Retina (tissue), 1 donor: ENCODE results near the gene TPSD1.
"Not testable (repeated sequence)": the region's sequence is repeated elsewhere in the genome, so short reads cannot be mapped to it uniquely, and the experiment has no call there.

Experiments
- DNase-seq: peaks from one replicate; pipeline ENCODE4 v3.0.0-alpha.2; 2016

TPSD1 gene

DNA sequence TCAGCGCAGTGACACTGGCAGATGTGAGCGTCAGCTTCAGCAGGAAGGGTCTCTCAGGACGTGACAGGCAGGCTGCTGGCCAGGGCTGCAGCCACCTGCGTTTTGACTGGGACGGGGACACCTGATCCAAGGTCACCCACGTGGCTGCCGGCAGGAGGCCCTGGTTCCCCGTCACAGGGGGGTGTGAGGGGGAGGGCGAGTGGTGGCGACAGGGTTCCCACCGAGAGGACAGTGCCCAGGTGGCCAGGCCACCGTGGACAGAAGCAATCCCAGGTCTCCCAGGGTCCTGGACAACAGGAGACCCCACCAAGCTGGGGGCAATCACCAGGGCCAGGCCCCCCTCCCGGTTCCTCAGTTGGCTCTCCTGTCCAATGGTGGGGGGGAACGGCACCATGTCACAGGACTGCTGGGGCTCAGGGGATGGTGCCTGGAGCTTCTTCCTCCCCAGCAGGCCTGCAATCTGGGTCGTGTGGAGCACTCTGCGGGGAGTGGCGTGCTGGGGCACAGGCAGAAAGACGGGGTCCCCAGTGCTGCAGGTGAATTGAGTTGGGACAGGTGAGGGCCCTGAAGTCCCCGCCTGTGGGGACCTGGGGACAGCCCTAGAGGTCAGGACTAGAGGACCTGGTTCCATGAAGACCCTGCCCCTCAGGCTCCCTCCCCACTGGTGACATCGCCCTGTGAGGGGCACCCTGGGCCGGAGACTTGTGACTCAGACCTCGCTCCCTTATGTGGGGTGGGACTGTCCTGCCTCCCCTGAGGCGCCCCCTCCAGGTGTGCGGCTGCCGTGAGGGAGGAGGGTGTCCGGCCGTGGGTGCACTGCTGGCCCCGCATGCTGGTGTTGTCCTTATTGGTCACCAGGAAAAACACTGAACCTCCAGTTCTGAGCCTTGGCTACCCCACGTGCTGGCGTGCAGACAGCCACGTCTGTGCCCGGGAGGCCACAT is 11.7 kb upstream of the TPSD1 start:
- DNase-seq: not testable (repeated sequence)

DNA sequence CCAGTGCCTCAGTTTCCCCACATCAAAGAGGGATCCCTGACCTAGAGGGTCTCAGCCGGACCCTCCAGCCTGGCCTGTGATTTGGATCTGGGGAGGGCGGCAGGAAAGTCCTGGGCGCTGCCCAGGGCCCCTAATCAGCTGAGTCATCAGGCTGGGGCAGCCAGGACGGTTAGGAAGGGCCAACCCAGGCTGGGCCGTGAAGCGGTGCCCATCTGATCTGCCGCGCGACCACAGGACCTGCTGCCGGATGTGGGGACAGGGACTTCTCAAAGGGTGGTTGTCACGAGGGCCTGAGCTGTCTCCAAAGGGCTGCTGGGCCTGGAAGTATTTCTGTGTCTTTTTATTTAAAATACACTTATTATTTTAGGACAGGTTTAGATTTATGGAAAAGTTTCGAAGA is 11.0 kb upstream of the TPSD1 start:
- no peak for DNase-seq

DNA sequence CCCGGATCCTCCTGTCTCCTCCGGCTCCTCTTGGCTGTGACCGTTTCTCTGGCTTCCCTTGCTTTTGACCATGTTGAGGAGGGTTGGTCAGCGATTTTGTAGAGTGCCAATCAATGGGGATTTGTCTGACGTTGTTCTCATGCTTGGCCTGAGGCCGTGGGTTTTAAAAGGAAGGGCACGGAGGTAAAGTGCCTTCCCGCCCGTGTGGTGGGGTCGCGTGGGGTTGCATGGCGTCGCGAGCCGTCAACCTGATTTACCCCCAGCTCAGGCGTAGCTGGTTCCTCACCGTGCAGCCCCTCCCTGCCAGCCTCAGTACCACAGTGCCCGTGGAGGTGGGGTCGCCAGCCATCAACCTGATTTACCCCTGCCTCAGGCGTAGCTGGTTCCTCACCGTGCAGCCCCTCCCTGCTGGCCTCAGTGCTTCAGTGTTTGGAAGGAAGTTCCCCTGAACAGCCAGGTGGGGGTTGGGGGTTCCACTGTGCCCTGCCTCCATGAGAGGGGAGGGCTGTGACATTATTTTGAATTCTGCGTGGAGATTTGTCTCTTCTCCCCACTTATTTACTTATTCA is 10.3 kb upstream of the TPSD1 start:
- no peak for DNase-seq

DNA sequence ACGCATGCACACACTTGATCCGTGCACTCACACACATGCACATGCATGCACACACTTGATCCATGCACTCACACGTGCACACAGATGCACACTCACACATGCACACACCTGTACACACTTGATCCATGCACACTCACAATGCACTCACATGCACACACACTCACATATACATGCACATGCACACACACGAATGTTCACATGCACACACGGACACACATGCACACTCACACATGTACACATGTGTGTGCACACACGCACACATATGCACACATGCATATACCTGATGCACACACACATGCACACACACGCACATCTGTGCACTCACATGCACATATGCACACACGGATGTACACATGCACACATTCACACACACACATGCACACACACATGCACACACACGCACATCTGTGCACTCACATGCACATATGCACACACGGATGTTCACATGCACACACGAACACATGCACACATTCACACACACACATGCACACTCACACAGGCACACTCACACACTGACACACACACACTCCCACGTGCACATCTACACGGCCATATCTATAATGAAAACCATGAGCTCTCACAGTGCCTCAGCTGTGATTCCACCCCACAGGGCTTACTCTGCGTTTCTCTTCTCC is 7.8 kb upstream of the TPSD1 start:
- DNase-seq: not testable (repeated sequence)

DNA sequence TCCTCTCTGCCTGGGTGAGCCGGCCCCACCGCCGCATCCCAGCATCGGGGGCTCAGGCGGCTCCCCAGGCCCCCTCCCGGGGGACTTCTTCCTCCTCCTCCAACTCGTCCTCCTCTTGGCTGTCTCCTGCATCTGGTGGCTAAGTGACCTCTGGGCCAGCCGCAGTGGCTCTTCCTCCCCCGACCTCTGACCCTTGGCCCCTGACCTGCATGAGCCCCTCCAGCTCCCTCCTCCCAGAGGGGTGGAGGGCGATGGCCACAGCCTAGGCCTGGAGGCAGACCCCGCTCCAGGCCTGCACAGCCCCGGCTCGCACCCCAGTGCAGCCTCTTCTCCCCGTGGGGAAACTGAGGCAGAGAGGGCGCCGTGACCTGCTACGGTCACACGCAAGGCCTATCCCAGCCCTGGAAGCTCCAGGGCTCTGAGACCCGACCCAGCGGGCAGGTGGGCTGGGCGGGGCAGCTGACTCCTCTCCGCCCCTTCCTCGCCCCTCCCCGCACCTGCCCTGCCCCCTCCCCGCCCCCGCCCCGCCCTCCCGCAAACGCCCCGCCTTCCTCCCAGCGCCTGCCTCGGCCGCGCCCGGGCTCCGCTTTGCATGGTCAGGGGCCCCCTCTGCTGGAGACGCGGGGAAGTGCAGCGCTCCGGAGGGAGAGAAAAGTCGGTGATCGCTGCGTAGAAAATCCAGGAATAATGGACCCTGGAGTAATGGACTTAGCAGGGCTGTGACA is 6.7 kb upstream of the TPSD1 start:
- DNase-seq: not testable (repeated sequence)

DNA sequence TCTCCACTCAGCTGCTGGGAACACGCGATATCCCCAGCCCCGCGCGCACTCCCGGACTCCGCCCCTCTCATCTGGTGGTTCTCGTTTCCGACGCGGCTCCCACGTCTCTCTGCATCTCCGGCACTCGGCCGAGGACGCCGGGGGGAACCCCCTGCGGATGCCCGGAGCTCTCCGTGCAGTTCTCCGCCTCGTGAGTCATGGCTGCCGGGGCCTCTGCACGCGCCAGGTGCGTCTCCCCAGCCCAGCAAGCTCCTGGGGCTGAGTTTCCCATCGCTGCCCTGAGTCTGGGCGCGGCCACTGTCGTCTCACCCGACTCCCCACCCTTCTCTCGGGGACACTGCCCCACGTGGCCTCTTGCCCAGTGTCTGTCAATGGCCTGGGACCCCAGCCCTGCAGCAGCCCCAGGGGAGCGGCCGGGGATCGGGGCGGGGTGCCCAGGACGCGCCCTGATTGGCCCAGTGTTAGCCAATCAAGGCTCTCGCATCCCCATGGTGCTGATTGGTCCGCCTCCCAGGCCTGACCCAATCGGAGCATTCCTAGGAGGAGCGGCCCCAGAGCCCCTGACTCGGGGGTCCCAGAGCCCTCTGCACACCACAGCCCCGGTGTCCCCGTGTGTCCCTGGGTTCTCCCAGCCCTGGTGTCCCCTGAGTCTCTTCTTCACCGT is 2.0 kb upstream of the TPSD1 start:
- DNase-seq: not testable (repeated sequence)

DNA sequence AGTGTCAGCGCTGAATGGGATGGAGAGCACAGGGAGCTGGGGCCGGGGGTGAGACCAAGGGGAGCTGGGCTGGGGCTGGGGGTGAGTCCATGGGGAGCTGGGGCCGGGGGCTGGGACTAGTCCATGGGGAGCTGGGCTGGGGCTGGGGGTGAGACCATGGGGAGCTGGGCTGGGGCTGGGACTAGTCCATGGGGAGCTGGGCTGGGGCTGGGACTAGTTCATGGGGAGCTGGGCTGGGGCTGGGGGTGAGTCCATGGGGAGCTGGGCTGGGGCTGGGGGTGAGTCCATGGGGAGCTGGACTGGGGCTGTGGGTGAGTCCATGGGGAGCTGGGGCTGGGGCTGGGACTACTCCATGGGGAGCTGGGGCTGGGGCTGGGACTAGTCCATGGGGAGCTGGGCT is 1.0 kb upstream of the TPSD1 start:
- not testable (repeated sequence) for DNase-seq

DNA sequence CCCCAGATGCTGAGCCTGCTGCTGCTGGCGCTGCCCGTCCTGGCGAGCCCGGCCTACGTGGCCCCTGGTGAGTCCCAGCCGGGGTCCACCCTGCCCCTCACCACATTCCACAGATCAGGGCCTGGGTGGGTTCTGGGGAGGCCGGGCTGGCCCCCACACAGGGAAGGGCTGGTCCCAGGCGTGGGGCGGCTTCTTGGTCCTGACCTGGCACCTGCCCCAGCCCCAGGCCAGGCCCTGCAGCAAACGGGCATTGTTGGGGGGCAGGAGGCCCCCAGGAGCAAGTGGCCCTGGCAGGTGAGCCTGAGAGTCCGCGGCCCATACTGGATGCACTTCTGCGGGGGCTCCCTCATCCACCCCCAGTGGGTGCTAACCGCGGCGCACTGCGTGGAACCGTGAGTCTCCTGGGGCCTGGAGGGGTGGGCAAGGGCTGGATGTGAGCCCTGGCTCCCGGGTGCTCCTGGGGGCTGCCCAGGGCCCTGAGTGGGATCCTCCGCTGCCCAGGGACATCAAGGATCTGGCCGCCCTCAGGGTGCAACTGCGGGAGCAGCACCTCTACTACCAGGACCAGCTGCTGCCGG is 516 bp downstream of the TPSD1 start:
- not testable (repeated sequence) for DNase-seq

DNA sequence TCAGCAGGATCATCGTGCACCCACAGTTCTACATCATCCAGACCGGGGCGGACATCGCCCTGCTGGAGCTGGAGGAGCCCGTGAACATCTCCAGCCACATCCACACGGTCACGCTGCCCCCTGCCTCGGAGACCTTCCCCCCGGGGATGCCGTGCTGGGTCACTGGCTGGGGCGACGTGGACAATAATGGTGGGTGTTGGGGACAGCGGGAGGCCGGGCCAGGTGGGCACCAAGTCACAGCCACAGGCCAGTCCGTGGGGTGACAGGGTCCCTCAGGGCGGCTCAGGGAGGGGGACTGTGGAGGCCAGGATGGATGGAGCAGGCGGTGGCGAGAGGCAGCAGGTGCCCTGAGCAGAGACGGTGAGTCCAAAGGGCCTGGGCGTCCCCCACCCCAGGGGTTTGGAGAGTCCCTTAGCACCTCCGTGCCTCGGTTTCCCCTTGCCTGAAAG is 1.0 kb downstream of the TPSD1 start:
- no peak for DNase-seq

DNA sequence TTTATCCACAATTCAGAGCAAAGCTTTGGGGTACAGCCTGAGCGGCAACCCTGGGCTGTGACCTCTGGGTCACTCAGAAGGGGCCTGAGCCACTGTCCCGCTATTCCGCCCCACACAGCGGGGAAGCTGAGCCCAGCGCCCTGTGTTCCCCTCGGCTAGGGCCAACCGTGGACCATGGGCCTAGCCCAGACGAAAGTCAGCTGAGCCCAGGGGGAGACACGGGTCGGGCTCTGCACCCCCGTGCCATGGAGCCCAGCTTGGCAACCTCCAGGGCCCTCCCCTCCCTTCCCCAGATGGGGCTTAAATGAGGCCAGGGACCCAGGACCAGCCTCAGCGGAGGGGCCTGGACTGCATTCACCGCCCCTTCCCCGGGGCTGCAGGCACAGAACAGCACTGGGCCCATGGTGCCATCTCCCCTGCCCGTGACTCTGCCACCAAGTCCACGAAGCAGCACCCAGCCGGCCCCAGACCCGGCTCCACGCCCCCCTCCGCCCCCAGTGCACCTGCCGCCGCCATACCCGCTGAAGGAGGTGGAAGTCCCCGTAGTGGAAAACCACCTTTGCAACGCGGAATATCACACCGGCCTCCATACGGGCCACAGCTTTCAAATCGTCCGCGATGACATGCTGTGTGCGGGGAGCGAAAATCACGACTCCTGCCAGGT is 1.8 kb downstream of the TPSD1 start:
- DNase-seq: no peak

DNA sequence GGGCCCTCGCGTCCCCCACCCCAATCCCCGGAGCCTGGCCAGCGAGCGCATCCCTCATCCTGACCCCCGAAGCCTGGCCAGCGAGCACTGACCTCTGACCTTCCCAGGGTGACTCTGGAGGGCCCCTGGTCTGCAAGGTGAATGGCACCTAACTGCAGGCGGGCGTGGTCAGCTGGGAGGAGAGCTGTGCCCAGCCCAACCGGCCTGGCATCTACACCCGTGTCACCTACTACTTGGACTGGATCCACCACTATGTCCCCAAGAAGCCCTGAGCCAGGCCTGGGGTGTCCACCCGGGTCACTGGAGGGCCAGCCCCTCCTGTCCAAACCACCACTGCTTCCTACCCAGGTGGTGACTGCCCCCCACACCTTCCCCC is 2.3 kb downstream of the TPSD1 start:
- DNase-seq: no peak

DNA sequence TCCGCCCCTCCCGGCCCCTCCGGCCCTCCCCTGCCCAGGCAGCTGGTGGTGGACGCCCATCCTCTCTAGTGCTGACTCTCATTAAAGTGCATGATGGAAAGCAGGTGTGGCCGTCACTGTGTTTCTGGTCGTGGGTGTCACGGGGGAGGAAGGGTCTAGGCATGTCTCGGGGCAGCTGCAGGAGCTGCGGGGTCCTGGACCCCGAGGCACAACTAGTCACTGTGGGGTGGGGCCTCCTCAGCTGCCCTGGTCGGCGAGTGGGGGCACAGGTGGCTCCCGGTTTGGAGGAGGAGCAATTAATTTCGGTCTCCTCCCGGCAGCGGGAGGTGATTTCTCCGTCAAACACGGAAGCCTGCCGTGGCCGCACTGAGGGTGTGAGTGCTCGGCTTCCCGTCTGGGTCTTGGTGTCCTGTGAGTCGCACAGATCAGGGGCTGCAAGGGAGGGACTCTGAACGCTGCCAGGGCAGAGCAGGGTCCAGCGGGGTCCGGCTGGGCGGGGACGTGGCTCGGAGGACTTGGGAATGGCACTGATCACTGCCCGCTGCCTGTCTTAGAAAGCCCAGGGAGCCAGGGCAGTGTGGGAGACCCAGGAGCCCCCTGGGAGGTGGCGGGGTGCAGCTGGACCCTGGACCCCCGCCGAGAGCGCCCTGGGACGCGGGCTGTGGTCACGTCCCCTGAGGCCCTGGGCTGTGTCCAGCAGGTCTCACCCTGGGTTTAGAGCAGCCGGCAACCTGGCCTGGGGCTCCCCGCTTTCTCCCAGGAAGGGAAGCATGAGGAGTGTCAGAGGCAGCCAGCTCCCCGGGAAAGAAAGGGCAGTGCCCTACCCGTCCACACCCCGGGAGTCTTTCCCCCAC is 3.3 kb downstream of the TPSD1 start:
- DNase-seq: peak; percentile 40

DNA sequence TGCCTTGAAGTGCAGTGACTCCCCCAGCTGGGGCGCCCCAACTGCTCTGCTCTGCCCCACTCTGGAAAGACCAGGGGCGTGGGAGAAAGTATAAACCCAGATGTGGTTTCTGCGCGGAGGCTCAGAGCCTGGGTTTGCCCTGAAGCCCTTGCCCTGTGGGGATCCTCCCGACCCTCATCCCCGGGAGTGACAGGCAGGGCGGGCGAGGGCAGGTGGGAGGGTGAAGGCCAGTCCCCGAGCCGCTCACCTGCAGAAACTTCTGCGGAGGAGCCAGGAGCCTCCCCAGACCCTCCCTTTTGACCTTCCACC is 3.8 kb downstream of the TPSD1 start:
- DNase-seq: no peak

DNA sequence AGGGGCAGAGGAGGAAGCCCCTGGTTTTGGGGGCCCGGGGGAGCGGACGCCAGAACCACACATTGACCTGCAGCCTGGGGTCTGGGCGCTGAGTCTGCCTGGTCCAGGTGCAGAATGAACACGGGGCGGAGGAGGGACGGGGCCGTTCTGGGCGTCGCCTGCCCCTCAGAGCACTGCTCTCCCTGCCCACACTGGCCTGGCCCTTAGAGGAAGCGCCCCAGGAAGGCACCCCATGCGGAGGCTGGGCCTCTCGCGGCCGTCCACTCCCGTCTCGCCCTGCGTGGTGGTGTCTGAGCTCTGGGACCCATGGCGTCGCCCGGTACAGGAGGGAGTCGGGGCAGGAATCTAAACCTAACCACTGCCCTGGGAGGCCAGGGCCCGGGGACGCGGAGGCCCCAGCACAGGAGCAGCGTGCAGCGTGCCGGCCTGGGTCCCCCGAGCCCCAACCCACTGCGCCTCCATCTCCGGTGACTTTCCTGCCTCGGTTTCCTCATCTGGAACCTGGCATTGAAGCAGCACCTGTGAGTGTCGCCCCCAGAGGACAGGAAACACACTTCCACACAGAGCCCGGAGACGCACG is 4.3 kb downstream of the TPSD1 start:
- no peak for DNase-seq

DNA sequence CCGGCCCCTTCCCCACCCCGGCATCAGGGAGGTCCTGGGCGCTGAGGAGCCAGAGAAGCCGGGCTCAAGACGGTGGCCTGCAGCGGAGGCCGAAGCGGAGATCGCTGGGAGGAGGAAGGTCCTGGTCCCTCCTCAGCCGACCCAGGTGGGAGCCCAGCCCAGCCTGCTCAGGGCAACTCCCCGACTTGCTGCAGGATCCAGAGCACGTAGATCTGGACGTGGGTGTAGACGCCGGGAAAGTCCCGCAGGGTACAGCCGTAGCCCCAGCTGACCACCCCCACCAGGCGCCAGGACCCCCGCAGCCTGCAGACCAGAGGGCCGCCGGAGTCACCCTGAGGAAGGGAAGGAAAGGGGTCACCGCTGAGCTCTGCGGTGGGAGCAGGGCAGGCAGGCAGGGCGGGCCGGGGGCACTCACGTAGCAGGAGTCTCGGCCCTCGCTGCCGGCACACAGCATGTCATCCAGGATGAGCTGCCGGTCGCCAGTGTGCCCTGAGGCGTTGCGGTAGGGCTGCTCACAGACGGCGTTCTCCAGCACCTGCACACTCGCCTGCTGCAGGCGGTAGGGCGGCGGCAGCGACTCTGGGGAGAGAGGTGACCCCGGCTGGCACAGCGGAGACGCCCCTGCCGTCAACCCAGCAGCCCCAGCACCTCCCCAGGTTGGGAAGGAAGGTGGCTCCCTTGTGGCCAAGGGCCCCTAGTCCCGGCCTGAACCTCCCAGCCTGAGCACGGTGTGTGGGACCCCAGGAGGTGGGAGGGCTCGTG is 5.4 kb downstream of the TPSD1 start:
- DNase-seq: peak; percentile 60

DNA sequence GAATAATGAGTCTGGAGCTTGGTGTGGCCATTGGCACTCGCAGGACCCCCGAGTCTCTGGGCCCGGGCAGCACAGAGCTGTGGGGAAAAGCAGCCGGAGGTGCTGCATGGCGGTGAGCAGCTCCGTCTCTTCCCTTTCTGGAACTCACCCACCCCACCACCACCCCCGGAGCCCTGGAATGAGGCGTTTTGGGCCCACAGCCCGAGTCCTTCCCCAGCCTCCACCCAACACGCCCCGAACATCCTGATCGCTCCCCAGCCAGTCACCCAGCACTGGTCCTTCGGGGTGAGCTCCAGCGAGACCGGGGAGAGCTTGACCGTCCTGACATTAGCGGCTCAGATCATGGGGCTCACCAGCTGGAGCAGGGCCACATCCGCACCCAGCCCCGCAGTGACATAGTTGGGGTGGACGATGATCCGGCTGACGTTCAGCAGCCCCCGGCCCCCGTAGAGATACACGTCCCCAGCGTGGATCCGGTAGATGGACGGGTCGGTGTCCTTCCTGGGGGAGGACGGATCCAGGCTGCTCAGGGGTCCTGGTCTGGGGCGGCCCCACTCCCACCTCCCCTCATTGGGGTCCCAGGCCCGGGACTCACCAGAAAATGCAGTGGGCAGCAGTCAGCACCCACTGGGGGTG is 6.5 kb downstream of the TPSD1 start:
- DNase-seq: no peak

DNA sequence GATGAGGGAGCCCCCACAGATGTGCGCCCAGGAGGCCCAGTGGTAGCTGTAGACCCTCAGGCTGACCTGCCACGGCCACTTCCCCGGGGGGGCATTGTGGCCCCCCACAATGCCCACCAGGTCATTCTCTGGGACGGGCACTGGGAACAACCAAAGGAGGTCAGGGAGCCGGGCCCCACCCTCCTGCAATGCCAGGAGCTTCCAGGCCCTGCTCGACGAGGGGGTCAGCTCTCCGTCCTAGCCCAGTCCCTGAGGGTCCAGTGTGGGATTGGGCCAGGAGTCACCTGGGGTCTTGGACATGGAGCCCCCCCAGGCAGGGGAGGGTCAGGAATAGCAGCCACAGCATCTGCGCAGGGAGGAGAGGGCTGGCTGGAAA is 7.0 kb downstream of the TPSD1 start:
- no peak for DNase-seq

DNA sequence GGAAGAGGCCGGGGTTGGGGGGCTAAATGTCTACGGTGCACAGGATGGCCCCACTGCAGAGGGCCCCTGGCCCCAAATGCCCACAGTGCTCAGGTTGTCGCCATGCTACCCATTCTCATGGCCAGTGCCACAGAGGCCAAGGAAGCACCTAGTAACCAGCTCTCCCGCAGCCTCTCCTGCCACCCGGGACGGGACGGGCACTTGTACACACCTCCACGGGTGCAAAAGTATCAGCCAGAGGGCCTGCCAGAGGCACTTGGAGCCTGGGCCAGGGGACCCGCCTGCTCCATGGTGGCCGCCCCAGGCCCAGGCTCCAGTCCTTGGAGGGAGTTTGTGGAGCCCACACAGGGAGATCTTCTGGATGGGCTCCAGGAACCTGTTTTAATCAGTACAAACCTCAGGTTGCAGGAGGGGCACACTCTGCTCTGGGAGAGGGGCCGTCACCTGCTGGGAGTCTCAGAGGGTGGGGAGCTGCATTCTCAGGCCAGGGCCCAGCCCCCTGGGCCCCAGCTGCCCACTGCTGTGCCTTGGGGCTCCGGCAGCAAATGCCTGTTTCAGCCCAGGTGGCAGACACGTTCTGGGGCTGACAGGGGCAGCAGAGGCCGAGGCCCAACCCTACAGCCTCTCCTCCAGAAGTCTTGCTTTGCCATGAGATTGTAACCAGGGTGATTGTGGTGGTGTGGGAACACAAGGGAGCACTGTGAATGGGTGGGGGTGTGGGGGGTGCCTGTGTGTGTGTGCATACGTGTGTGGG is 7.9 kb downstream of the TPSD1 start:
- no peak for DNase-seq
